SK-N-SH treated with all-trans-retinoic acid at 6 μM for 48 hours (cell line): ENCODE results near the gene DHX15.
A peak's percentile ranks its signal among the peaks of the same experiment; 100 is the strongest.

Experiments used
- ARNTL ChIP-seq: fragments of 450-650 bp; formaldehyde crosslinking; IDR thresholded peaks from 2 replicates; pipeline ENCODE4 v1.5.0; 2020; ENCODE audit warnings: low read depth, mild to moderate bottlenecking, moderate library complexity, borderline replicate concordance
- GLIS3 ChIP-seq: fragments of 250-450 bp; sonication (Bioruptor Pico); IDR thresholded peaks from 2 replicates; pipeline ENCODE4 v1.5.0; 2020; ENCODE audit warnings: mild to moderate bottlenecking, moderate library complexity
- PATZ1 ChIP-seq: fragments of 250-450 bp; sonication (Bioruptor Pico); IDR thresholded peaks from 2 replicates; pipeline ENCODE4 v1.8.0; 2020; ENCODE audit warnings: mild to moderate bottlenecking, moderate library complexity, borderline replicate concordance
- POU6F1 ChIP-seq: fragments of 250-450 bp; sonication (Bioruptor Pico); IDR thresholded peaks from 2 replicates; pipeline ENCODE4 v1.8.0; 2021; ENCODE audit warnings: low read depth, mild to moderate bottlenecking, moderate library complexity, borderline replicate concordance
- TOX ChIP-seq: fragments of 250-450 bp; sonication (Bioruptor Pico); IDR thresholded peaks from 2 replicates; pipeline ENCODE4 v1.8.0; 2021; ENCODE audit warnings: mild to moderate bottlenecking, moderate library complexity, borderline replicate concordance
- ZC3H10 ChIP-seq: fragments of 250-450 bp; sonication (Bioruptor Pico); IDR thresholded peaks from 2 replicates; pipeline ENCODE4 v1.5.1; 2021; ENCODE audit warnings: mild to moderate bottlenecking, moderate library complexity
- ZFP30 ChIP-seq: fragments of 450-650 bp; formaldehyde crosslinking; IDR thresholded peaks from 2 replicates; pipeline ENCODE4 v1.5.0; 2022; ENCODE audit warnings: mild to moderate bottlenecking, moderate library complexity
- ZNF8 ChIP-seq: fragments of 450-650 bp; formaldehyde crosslinking; IDR thresholded peaks from 2 replicates; pipeline ENCODE4 v1.5.0; 2020; ENCODE audit warnings: mild to moderate bottlenecking, moderate library complexity

- TF ChIP-seq GLIS3 (CRISPR knock-in tag) (no peak), ZC3H10 (CRISPR knock-in tag) (no peak), PATZ1 (CRISPR knock-in tag) (peak; percentile 34; the same call in 1 of the 2 replicates), POU6F1 (CRISPR knock-in tag) (no peak), ZFP30 (CRISPR knock-in tag) (no peak), TOX (CRISPR knock-in tag) (no peak), ARNTL (CRISPR knock-in tag) (no peak), ZNF8 (CRISPR knock-in tag) (no peak)
These were observed at the start of gene DHX15 for GRCh38 chr4:24584211-24584850.
